ENCODE measurements around the gene RASAL3. TPM values are rescaled to one million over a fixed set of nuclear protein-coding genes. Genes with fewer than 3 reads are reported as not detected.
A peak's percentile ranks its signal among the peaks of the same experiment; 100 is the strongest.

RASAL3 gene
- polyA plus RNA-seq, 2 of the 4 experiments (the other 2 are of a cell fraction) = not detected

GRCh38 chr19:15468675-15469512, 4.5 kb upstream of the RASAL3 start:
- Histone ChIP-seq H3K27ac (no peak overlapping the region), H3K4me3 (no peak overlapping the region), H3K9me3 (no peaks in the 10 kb centered on the region), H3K4me2 (no peak overlapping the region), H3K4me1 (peaks cover 12% of the 10 kb centered on the region)
- ATAC-seq (0 out of 6 replicates have a peak, but pooled peaks of 1 of the 2 experiments have one; percentile 31), FAIRE-seq (no peak), DNase-seq (ENCODE audit: low read depth in 1 of 2, low spot score in 1 of 2) (no peak)
- POLR2A ChIA-PET = no interaction called here
- 93% methylated on average over 12 of the region's 12 CpGs for WGBS (ENCODE audit: missing lambda C conversion rate)
- TF ChIP-seq BCL3 (IDR thresholded peaks at IDR 0.05) (no peak), FOXS1 (CRISPR knock-in tag; IDR thresholded peaks at IDR 0.05) (no peak), ESRRA (IDR thresholded peaks at IDR 0.05; ENCODE audit: borderline replicate concordance, low read length) (no peak), ATOH8 (CRISPR knock-in tag; IDR thresholded peaks at IDR 0.05; ENCODE audit: low read depth) (no peak), EHF (CRISPR knock-in tag; IDR thresholded peaks at IDR 0.05) (no peak), ZFP36 (IDR thresholded peaks at IDR 0.05; ENCODE audit: borderline replicate concordance, partially characterized antibody) (no peak), TFCP2L1 (CRISPR knock-in tag; IDR thresholded peaks at IDR 0.05) (no peak), SREBF2 (IDR thresholded peaks at IDR 0.05) (no peak)
- CTCF ChIA-PET = interaction anchor here (1.0 to 1.1 kb wide), 3 partner anchors 10 to 87 kb away, joined by 3 read pairs; partner anchors contain the start of gene PGLYRP2

GRCh38 chr19:15467734-15468214, 3.4 kb upstream of the RASAL3 start:
- no peak for ATAC-seq
- H3K9me3 ChIP-seq = no peaks in the 10 kb centered on the region
- TF ChIP-seq ELK1 (IDR thresholded peaks at IDR 0.05; ENCODE audit: low read depth, low read length) (no peak), EHF (CRISPR knock-in tag; IDR thresholded peaks at IDR 0.05) (no peak), CEBPB (IDR thresholded peaks at IDR 0.05) (0 out of 4 replicates have a peak, but pooled peaks of 1 of the 2 experiments have one; percentile 11)

GRCh38 chr19:15466851-15467733, 2.7 kb upstream of the RASAL3 start:
- FAIRE-seq (no peak), ATAC-seq (peak in 1 of 2 experiments; percentile 42; a peak in 2 of 6 replicates)
- POLR2A ChIA-PET = no interaction called here

More at GRCh38 chr19:15467734-15468214, 3.4 kb upstream of the RASAL3 start:
- DNase-seq (ENCODE audit: low read depth in 1 of 2, low spot score in 1 of 2) (no peak), FAIRE-seq (no peak)
- POLR2A ChIA-PET = no interaction called here
- H3K4me3 ChIP-seq = no peak overlapping the region
- H3K4me1 ChIP-seq = peaks cover 12% of the 10 kb centered on the region
- 73% methylated on average over 6 of the region's 6 CpGs for WGBS (ENCODE audit: missing lambda C conversion rate)
- no peak overlapping the region for H3K4me2 ChIP-seq
- CTCF ChIA-PET = interaction anchor here (1.0 to 1.4 kb wide), 2 partner anchors 13 to 49 kb away, joined by 3 to 5 read pairs; partner anchors contain the start of gene AKAP8L
- H3K27ac ChIP-seq = no peak overlapping the region; a peak in 1 of 6 replicates

More at GRCh38 chr19:15466851-15467733, 2.7 kb upstream of the RASAL3 start:
- Histone ChIP-seq H3K4me3 (no peak overlapping the region), H3K9me3 (no peaks in the 10 kb centered on the region), H3K4me1 (peaks cover 12% of the 10 kb centered on the region), H3K4me2 (peak overlapping the region; percentile 45), H3K27ac (peak overlapping the region in 1 of 2 experiments; percentile 70; a peak in 3 of 6 replicates)
- peak in 1 of 2 experiments; percentile 55 for DNase-seq (ENCODE audit: low read depth in 1 of 2, low spot score in 1 of 2)
- peak; percentile 52; the same call in 1 of the 2 replicates for TF ChIP-seq NFE2L2 (conservative IDR thresholded peaks at IDR 0.05; ENCODE audit: low read length)
- TF ChIP-seq MAX (IDR thresholded peaks at IDR 0.05) = no peak
- TF ChIP-seq NR3C1 (IDR thresholded peaks at IDR 0.05) = no peak
- TF ChIP-seq KDM1A (IDR thresholded peaks at IDR 0.05; ENCODE audit: low read depth) = 0 out of 2 replicates have a peak, but pooled peaks have one; percentile 47
- TF ChIP-seq POLR2A (IDR thresholded peaks at IDR 0.05; ENCODE audit: low read length) = no peak
- no peak for TF ChIP-seq ATOH8 (CRISPR knock-in tag; IDR thresholded peaks at IDR 0.05; ENCODE audit: low read depth)
- TF ChIP-seq ZFP36 (IDR thresholded peaks at IDR 0.05; ENCODE audit: borderline replicate concordance, partially characterized antibody) = peak; percentile 98
- peak; percentile 95 for TF ChIP-seq MAFK (IDR thresholded peaks at IDR 0.05; ENCODE audit: partially characterized antibody)
- TF ChIP-seq SREBF2 (IDR thresholded peaks at IDR 0.05) = no peak
- no peak for TF ChIP-seq RFX5 (IDR thresholded peaks at IDR 0.05)
- TF ChIP-seq NPAS2 (CRISPR knock-in tag; IDR thresholded peaks at IDR 0.05; ENCODE audit: borderline replicate concordance) = no peak
- TF ChIP-seq RCOR1 (IDR thresholded peaks at IDR 0.05; ENCODE audit: low read depth, low read length) = no peak
- CTCF ChIA-PET = interaction anchor here (1.4 kb wide), 1 partner anchor 48 kb away, joined by 5 read pairs; the partner anchor contains the start of gene AKAP8L
- 35% methylated on average over 8 of the region's 8 CpGs for WGBS (ENCODE audit: missing lambda C conversion rate)
